Mesendoderm (in vitro differentiated cells): ENCODE data around the gene SNRPA1.

ENCODE experiments used
- DNase-seq: peaks from one replicate; pipeline ENCODE4 v3.0.0; 2013
- H2AK5ac ChIP-seq: 2 replicates; pipeline ENCODE4 v1.6.1; 2013; ENCODE audit warnings: low read length, inconsistent platforms
- H2BK120ac ChIP-seq: 2 replicates; pipeline ENCODE4 v1.6.1; 2013; ENCODE audit warnings: low read depth, mild to moderate bottlenecking, low read length, moderate library complexity, mixed read lengths
- H2BK15ac ChIP-seq: replicated peaks from 2 replicates; pipeline ENCODE4 v1.6.1; 2013; ENCODE audit warnings: low read depth, mild to moderate bottlenecking, moderate library complexity
- H2BK5ac ChIP-seq: 2 replicates; pipeline ENCODE4 v1.6.1; 2013; ENCODE audit warnings: low read length, inconsistent platforms
- H3K18ac ChIP-seq: 2 replicates; pipeline ENCODE4 v1.6.1; 2013; ENCODE audit warnings: mild to moderate bottlenecking, low read length, mixed read lengths
- H3K23ac ChIP-seq: one replicate; pipeline ENCODE4 v1.6.1; 2013; ENCODE audit warnings: low read length
- H3K27ac ChIP-seq: 2 replicates; pipeline ENCODE4 v1.5.1; 2013; ENCODE audit warnings: low read depth, mild to moderate bottlenecking, inconsistent platforms, low read length, moderate library complexity
- H3K27me3 ChIP-seq: 2 replicates; pipeline ENCODE4 v1.6.1; 2013; ENCODE audit warnings: low read length, control low read depth, mild to moderate bottlenecking, inconsistent platforms; ENCODE audit not compliant: insufficient read depth, poor library complexity
- H3K36me3 ChIP-seq: 2 replicates; pipeline ENCODE4 v1.6.1; 2013; ENCODE audit warnings: low read length, inconsistent platforms; ENCODE audit not compliant: control insufficient read depth, insufficient read depth
- H3K4ac ChIP-seq: one replicate; pipeline ENCODE4 v1.6.1; 2013; ENCODE audit warnings: low read depth, mild to moderate bottlenecking, low read length, moderate library complexity
- H3K4me1 ChIP-seq: 2 replicates; pipeline ENCODE4 v1.6.1; 2013; ENCODE audit warnings: low read depth, low read length, inconsistent platforms; ENCODE audit not compliant: control insufficient read depth
- H3K4me2 ChIP-seq: 2 replicates; pipeline ENCODE4 v1.6.1; 2013; ENCODE audit warnings: low read length
- H3K4me3 ChIP-seq: 2 replicates; pipeline ENCODE4 v1.5.1; 2013; ENCODE audit warnings: mild to moderate bottlenecking, low read length
- H3K56ac ChIP-seq: one replicate; pipeline ENCODE4 v1.6.1; 2013; ENCODE audit warnings: low read length
- H3K79me1 ChIP-seq: 2 replicates; pipeline ENCODE4 v1.6.1; 2013; ENCODE audit warnings: low read length, inconsistent platforms
- H3K79me2 ChIP-seq: 2 replicates; pipeline ENCODE4 v1.6.1; 2013; ENCODE audit warnings: mild to moderate bottlenecking, low read length; ENCODE audit not compliant: control insufficient read depth, insufficient read depth
- H3K9ac ChIP-seq: 2 replicates; pipeline ENCODE4 v1.6.1; 2013; ENCODE audit warnings: low read length, inconsistent platforms
- H4K5ac ChIP-seq: one replicate; pipeline ENCODE4 v1.6.1; 2013; ENCODE audit warnings: low read length
- H4K8ac ChIP-seq: one replicate; pipeline ENCODE4 v1.6.1; 2013; ENCODE audit warnings: low read depth, mild to moderate bottlenecking, control low read depth, low read length, moderate library complexity
- WGBS: extraction: QIAGEN DNeasy Blood & Tissue Kit; methylation state at CpG from one replicate; pipeline ENCODE4 v1.1.7; 2013; ENCODE audit warnings: low lambda C conversion rate, missing lambda C conversion rate; ENCODE audit not compliant: insufficient coverage; ENCODE audit errors: extremely low coverage; 5-methylcytosine and 5-hydroxymethylcytosine counted together

Gene SNRPA1

GRCh38 chr15:101322854-101323477, 27.9 kb upstream of the SNRPA1 start:
- no CpG with 5 or more reads among the region's 17 CpGs for WGBS
- Histone ChIP-seq H3K27me3 (no peaks in the 10 kb centered on the region), H3K18ac (no peak overlapping the region)

GRCh38 chr15:101322016-101322695, 27.1 kb upstream of the SNRPA1 start:
- no peaks in the 10 kb centered on the region for H3K36me3 ChIP-seq
- H3K4ac ChIP-seq, result no peak overlapping the region
- H2AK5ac ChIP-seq, result no peak overlapping the region
- no peaks in the 10 kb centered on the region for H3K79me1 ChIP-seq
- no peak for DNase-seq
- no peak overlapping the region for H2BK5ac ChIP-seq
- no peak overlapping the region for H3K18ac ChIP-seq
- H3K9ac ChIP-seq, result no peak overlapping the region
- no peaks in the 10 kb centered on the region for H3K27me3 ChIP-seq
- H3K56ac ChIP-seq, result no peak overlapping the region
- no CpG with 5 or more reads among the region's 21 CpGs for WGBS
- H3K27ac ChIP-seq, result no peak overlapping the region
- H4K8ac ChIP-seq, result no peak overlapping the region
- no peak overlapping the region for H2BK15ac ChIP-seq
- H3K4me2 ChIP-seq, result no peak overlapping the region
- no peak overlapping the region for H3K4me3 ChIP-seq
- no peak overlapping the region for H4K5ac ChIP-seq
- H3K23ac ChIP-seq, result no peak overlapping the region
- no peaks in the 10 kb centered on the region for H3K4me1 ChIP-seq
- H3K79me2 ChIP-seq, result no peaks in the 10 kb centered on the region
- H2BK120ac ChIP-seq, result no peak overlapping the region

More at GRCh38 chr15:101322854-101323477, 27.9 kb upstream of the SNRPA1 start:
- Histone ChIP-seq H3K4me3 (no peak overlapping the region), H3K56ac (no peak overlapping the region), H3K79me1 (no peaks in the 10 kb centered on the region), H3K23ac (no peak overlapping the region), H2BK5ac (no peak overlapping the region), H2BK120ac (no peak overlapping the region), H3K9ac (no peak overlapping the region), H3K4me2 (no peak overlapping the region), H4K5ac (no peak overlapping the region), H3K4me1 (no peaks in the 10 kb centered on the region), H3K4ac (no peak overlapping the region), H3K79me2 (no peaks in the 10 kb centered on the region), H2AK5ac (no peak overlapping the region), H2BK15ac (no peak overlapping the region), H3K27ac (no peak overlapping the region), H4K8ac (no peak overlapping the region), H3K36me3 (no peaks in the 10 kb centered on the region)
- DNase-seq, result no peak

- WGBS, result no CpG with 5 or more reads among the region's 21 CpGs
- Histone ChIP-seq H3K4me2 (no peak overlapping the region), H3K23ac (no peak overlapping the region), H3K4ac (no peak overlapping the region), H2BK5ac (no peak overlapping the region), H3K18ac (no peak overlapping the region), H2BK15ac (no peak overlapping the region), H3K4me3 (no peak overlapping the region), H3K4me1 (no peaks in the 10 kb centered on the region), H3K36me3 (no peaks in the 10 kb centered on the region), H4K5ac (no peak overlapping the region), H3K27ac (no peak overlapping the region), H2BK120ac (no peak overlapping the region), H3K79me2 (no peaks in the 10 kb centered on the region), H4K8ac (no peak overlapping the region), H2AK5ac (no peak overlapping the region), H3K79me1 (no peaks in the 10 kb centered on the region), H3K9ac (no peak overlapping the region), H3K56ac (no peak overlapping the region), H3K27me3 (no peaks in the 10 kb centered on the region)
- DNase-seq, result peak; percentile 84
These were observed 25.5 kb upstream of the SNRPA1 start for GRCh38 chr15:101320501-101321052.

- Histone ChIP-seq H3K79me1 (no peaks in the 10 kb centered on the region), H3K4me2 (no peak overlapping the region), H3K36me3 (no peaks in the 10 kb centered on the region), H3K4me3 (no peak overlapping the region), H3K56ac (no peak overlapping the region), H2AK5ac (no peak overlapping the region), H2BK5ac (no peak overlapping the region), H3K79me2 (no peaks in the 10 kb centered on the region), H2BK120ac (no peak overlapping the region), H3K4ac (no peak overlapping the region), H4K5ac (no peak overlapping the region), H3K27ac (no peak overlapping the region), H3K18ac (no peak overlapping the region), H3K9ac (no peak overlapping the region), H2BK15ac (no peak overlapping the region), H3K23ac (no peak overlapping the region), H3K4me1 (no peaks in the 10 kb centered on the region), H3K27me3 (no peaks in the 10 kb centered on the region), H4K8ac (no peak overlapping the region)
- DNase-seq, result peak; percentile 7
- no CpG with 5 or more reads among the region's 7 CpGs for WGBS
These were observed 23.8 kb upstream of the SNRPA1 start for GRCh38 chr15:101318839-101319238.

- H3K4me2 ChIP-seq, result no peak overlapping the region
- H2AK5ac ChIP-seq, result no peak overlapping the region
- no CpG with 5 or more reads among the region's 20 CpGs for WGBS
These were observed 23.2 kb upstream of the SNRPA1 start for GRCh38 chr15:101318147-101318819.

More at GRCh38 chr15:101318147-101318819, 23.2 kb upstream of the SNRPA1 start:
- Histone ChIP-seq H3K36me3 (no peaks in the 10 kb centered on the region), H3K9ac (no peak overlapping the region), H2BK120ac (no peak overlapping the region), H3K4ac (no peak overlapping the region), H3K79me1 (no peaks in the 10 kb centered on the region), H3K4me1 (no peaks in the 10 kb centered on the region), H3K27ac (no peak overlapping the region), H2BK15ac (no peak overlapping the region), H3K18ac (no peak overlapping the region), H3K56ac (no peak overlapping the region), H3K23ac (no peak overlapping the region), H4K5ac (no peak overlapping the region), H3K27me3 (no peaks in the 10 kb centered on the region), H2BK5ac (no peak overlapping the region), H3K4me3 (no peak overlapping the region), H4K8ac (no peak overlapping the region), H3K79me2 (no peaks in the 10 kb centered on the region)
- DNase-seq, result no peak
